GM19099 (cell line): ENCODE results near the gene ERICH2.

Source experiments
- POLR2A ChIP-seq: IDR thresholded peaks from 3 replicates; pipeline ENCODE4 v1.6.1; 2011; ENCODE audit warnings: low read depth; ENCODE audit not compliant: insufficient read length; ENCODE audit errors: extremely low read depth

The ERICH2 gene

GRCh38 chr2:170747921-170748320, 22.3 kb upstream of the ERICH2 start:
- no peak for TF ChIP-seq POLR2A

GRCh38 chr2:170761572-170761971, 8.6 kb upstream of the ERICH2 start:
- no peak for TF ChIP-seq POLR2A

DNA sequence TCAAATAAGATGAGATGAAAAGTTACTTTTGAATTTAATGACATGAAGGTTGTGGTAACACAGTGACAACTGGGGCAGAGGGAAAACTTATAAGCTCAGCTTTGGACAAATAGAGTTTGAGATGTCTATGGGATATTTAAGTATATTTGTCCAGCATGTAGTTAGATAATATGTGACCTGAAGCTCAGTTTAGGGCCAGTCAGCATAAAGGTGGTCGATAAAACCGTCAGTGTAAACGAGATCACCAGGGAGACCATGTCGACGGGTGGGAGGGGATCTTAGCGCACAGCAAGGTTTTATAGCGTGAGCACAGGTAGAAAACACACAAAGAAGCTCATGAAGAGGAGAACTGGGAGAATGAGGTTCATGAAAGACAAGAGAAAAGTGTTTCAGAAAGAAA, 7.4 kb upstream of the ERICH2 start:
- TF ChIP-seq POLR2A, result no peak

DNA sequence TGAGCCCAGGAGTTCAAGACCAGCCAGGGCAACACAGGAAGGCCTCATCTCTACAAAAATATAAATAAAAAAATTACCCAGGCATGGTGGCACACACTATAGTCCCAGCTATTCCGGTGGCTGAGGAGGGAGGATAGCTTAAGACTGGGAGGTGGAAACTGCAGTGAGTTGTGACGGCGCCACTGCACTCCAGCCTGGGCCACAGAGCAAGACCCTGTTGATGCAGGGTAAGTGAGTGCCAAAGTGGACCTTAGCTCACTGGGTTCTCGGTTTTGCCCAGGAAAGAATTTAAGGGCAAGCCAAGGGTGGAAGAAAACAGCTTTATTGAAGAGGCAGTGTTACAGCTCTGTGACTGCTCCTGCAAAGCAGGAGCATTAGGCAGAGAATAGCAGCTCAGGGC, 6.9 kb upstream of the ERICH2 start:
- TF ChIP-seq POLR2A, result no peak

DNA sequence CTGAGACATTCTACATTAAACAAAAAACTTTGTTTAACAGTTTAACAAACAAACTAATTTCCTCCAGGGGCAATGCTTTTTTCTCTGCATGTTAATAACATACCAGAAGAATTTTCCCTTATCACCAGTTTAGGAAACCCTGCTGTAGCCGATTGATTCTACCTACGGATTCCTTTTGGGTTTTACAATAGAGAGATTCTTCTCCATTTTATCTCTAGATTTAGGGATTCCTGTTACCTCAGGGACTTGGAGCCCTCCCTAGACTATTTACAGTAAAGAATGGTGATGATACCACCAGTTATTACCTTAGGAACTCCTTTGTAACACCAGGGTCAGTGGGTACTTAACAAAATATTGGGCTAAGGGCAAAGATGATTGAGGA, 5.3 kb upstream of the ERICH2 start:
- TF ChIP-seq POLR2A, result no peak

DNA sequence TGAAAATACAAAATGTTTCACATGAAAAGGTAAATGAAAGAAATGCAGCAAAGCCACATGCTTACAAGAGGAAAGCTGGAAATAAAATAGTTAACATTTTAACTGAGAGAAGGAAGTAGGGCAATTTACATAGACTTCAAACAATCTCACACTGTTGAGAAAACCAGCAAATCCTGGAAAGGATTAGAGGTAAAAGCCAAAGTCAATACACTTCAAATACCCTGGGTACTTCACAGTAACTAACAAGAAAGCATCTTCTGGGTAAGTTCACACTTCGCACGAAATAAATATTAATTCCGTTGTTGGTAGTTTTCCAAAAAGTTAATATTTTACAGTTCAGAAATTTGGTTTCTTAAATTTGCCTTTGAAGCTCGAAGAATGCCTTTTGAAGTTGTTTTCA, 3.5 kb upstream of the ERICH2 start:
- no peak for TF ChIP-seq POLR2A

GRCh38 chr2:170770606-170771420, 635 bp downstream of the ERICH2 start:
- no peak for TF ChIP-seq POLR2A

DNA sequence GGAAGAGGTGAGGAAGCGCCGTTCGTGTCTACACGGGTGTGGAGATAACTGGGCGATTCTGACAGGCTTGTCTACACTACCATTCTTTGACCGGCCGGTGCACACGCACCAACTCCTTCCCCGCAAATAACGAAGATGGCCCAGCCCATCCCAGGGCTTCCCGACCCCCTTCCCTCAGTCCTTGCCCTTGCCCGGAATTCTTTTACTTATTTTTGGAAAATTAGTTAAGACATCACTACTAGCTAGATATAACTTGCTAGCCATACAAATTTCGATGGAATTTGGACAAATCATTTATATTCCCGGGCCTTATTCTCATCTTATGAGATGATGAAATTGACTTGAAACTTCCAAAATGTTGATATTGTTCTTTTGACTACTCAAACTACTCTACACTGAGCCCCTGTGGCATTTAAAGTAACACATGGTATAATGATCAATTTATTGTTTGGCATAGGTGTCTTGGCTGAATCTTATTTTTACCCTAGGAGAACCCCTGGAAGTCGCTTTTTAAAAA, 1.3 kb downstream of the ERICH2 start:
- TF ChIP-seq POLR2A, result no peak

- TF ChIP-seq POLR2A, result no peak
Measured at GRCh38 chr2:170772295-170772694, 2.1 kb downstream of the ERICH2 start.

DNA sequence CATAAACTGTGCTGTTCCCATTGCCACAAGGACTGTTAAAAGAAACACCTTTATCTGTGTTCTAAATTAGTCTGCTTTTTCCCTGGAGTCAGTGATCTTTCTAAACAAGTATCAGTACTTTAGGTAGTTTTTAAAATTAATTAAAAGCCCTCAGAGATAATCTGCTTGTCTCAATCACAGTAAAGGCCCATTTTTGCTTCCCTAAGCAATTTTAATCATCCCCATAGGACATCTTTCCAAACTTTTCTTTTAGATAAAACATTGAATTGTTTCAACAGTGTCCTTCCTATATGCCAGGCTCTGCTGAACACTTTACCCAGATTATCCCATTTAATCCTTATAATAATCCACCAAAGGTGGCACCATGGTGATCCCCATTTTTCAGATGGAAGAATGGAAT, 3.9 kb downstream of the ERICH2 start:
- TF ChIP-seq POLR2A, result no peak

DNA sequence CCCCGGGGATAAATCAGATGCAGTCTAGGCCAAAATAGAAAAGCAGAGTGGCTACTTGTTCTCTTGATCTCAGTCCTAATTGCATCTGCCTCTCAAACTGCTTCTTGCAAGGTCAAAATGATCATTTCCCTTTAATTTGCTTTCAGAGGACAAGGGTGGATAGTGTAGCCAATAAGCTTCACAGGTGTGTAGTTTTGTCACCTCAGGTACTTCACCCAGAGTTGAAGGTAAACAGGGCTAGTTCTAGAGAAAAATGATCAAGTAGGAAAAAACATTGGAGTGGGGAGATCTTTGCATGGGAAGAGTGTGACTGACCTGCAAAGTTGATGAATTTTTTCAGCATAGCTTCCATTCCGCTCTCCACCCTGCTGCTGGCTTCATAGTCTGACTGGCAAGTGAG, 8.7 kb downstream of the ERICH2 start:
- no peak for TF ChIP-seq POLR2A

GRCh38 chr2:170779304-170779703, 9.1 kb downstream of the ERICH2 start:
- no peak for TF ChIP-seq POLR2A

DNA sequence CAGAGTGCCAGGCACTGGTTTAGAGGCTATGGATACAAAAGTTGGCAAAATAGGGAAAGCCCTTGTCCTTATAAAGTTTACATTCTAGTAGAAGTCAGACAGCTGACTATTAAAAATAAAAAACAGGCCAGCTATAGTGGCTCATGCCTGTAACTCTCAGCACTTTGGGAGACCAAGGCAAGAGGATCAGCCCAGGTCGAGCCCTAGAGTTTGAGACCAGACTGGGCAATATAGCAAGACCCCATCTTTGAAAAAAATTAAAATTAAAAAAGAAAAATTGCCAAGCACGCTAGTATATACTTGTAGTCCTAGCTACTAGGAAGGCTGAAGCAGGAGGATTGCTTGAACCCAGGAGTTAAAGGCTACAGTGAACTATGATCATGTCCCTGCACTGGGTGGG, 12.5 kb downstream of the ERICH2 start:
- TF ChIP-seq POLR2A, result no peak

DNA sequence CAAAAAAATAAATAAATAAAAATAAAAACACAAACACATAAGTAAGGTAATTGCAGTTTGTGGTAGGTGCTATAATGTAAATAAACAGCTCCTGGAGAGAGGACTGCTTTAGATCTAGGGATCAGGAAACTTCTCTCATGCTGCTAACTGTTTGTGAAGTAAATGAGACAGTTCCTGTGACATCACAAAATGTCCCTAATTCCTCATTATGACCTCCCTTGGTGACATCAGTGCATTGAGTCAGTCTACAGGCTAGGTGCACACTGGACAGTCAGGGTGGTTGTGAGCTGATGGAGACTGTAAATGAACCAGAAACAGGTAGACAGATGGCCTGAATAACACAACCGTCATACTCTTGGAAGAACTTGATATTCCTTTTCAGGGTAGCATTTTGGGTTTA, 13.4 kb downstream of the ERICH2 start:
- no peak for TF ChIP-seq POLR2A

GRCh38 chr2:170798996-170799395, 28.8 kb downstream of the ERICH2 start:
- no peak for TF ChIP-seq POLR2A

- no peak for TF ChIP-seq POLR2A
Measured at GRCh38 chr2:170806548-170806947, 36.4 kb downstream of the ERICH2 start.
